ENCODE measurements around the gene MICAL2.

DNA sequence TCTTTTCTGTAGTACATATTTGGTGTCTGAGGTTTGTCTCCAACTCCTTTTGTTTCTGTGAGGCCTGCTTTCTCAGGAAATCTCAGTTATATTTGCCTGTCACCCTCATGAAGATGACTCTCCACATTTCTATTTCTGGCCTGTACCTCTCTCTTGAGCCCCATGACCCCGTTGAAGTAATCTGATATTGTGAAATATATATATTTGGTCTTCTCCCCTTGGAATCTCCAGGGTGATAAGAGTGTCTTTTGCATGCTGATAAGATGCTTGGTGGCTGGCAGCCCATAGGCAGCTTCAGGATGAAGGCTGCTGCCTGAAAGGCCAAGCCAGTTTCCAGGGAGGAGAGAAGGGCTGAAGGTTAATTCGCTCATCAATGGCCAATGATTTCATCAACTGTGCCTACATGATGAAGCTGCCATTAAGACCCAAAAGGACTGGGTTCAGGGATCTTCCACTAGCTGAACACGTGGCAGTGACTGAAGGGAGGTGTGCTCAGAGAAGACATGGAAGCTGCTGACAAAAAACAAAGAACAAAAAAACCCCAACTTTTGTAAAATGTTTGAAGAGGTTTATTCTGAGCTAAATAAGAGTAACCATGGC, 67.4 kb downstream of the MICAL2 start:
- TF ChIP-seq, protein P1, sequence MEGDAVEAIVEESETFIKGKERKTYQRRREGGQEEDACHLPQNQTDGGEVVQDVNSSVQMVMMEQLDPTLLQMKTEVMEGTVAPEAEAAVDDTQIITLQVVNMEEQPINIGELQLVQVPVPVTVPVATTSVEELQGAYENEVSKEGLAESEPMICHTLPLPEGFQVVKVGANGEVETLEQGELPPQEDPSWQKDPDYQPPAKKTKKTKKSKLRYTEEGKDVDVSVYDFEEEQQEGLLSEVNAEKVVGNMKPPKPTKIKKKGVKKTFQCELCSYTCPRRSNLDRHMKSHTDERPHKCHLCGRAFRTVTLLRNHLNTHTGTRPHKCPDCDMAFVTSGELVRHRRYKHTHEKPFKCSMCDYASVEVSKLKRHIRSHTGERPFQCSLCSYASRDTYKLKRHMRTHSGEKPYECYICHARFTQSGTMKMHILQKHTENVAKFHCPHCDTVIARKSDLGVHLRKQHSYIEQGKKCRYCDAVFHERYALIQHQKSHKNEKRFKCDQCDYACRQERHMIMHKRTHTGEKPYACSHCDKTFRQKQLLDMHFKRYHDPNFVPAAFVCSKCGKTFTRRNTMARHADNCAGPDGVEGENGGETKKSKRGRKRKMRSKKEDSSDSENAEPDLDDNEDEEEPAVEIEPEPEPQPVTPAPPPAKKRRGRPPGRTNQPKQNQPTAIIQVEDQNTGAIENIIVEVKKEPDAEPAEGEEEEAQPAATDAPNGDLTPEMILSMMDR (IDR thresholded peaks at IDR 0.05), result no peak
- TF ChIP-seq POLR2A (IDR thresholded peaks at IDR 0.05), result no peak
